Calu3 (cell line): ENCODE results near the gene ACOXL. TPM values are rescaled to one million over a fixed set of nuclear protein-coding genes. Genes with fewer than 3 reads are reported as not detected.

Source experiments
- BruUV-seq: library from RNA; stranded (reverse); fragments of 400-500 nt; replicated peaks from 2 replicates; lab custom pipeline; 2021; lab: Mats Ljungman, UMichigan
- CTCF ChIA-PET: fragments of 300-600 bp; sonication (Branson Sonifier 250); formaldehyde crosslinking; loops from one replicate; lab custom pipeline; 2022; ENCODE audit warnings: antibody characterized with exemption; lab: Charles Lee
- DNase-seq: peaks from one replicate; pipeline ENCODE4 v3.0.0; 2022
- H3K27ac Mint-ChIP-seq: one replicate; pipeline ENCODE4 v1.8.0; 2022; ENCODE audit warnings: mixed read lengths; ENCODE audit not compliant: unreplicated experiment
- H3K27me3 Mint-ChIP-seq: one replicate; pipeline ENCODE4 v1.8.0; 2022; ENCODE audit warnings: mixed read lengths; ENCODE audit not compliant: unreplicated experiment
- H3K36me3 Mint-ChIP-seq: one replicate; pipeline ENCODE4 v1.8.0; 2022; ENCODE audit warnings: mild to moderate bottlenecking, moderate library complexity, mixed read lengths; ENCODE audit not compliant: insufficient read depth, unreplicated experiment
- H3K4me1 Mint-ChIP-seq: one replicate; pipeline ENCODE4 v1.8.0; 2022; ENCODE audit warnings: mild to moderate bottlenecking, low read depth, mixed read lengths; ENCODE audit not compliant: unreplicated experiment
- H3K4me3 Mint-ChIP-seq: one replicate; pipeline ENCODE4 v1.8.0; 2022; ENCODE audit warnings: mild to moderate bottlenecking, low read depth, moderate library complexity, mixed read lengths; ENCODE audit not compliant: unreplicated experiment
- H3K9me3 Mint-ChIP-seq: one replicate; pipeline ENCODE4 v1.8.0; 2022; ENCODE audit warnings: low read depth, mixed read lengths; ENCODE audit not compliant: unreplicated experiment
- intact Hi-C: fragments of 100-400 bp; cut with micrococcal nuclease; formaldehyde crosslinking; loops from one replicate; pipeline ENCODE4 v1.10.0; 2022; ENCODE audit not compliant: unreplicated experiment
- total RNA-seq: library from RNA; stranded (reverse); gene quantifications from 2 replicates; pipeline ENCODE4 v1.2.3, GENCODE V29; 2022
- TF ChIP-seq, protein P1 (sequence below): fragments of 200-600 bp; IDR thresholded peaks from one replicate; pipeline ENCODE4 v1.8.0; 2022; ENCODE audit warnings: antibody characterized with exemption; ENCODE audit not compliant: unreplicated experiment

Gene ACOXL
- total RNA-seq, 1 experiment from 2014 or later, result 2.7 TPM

DNA sequence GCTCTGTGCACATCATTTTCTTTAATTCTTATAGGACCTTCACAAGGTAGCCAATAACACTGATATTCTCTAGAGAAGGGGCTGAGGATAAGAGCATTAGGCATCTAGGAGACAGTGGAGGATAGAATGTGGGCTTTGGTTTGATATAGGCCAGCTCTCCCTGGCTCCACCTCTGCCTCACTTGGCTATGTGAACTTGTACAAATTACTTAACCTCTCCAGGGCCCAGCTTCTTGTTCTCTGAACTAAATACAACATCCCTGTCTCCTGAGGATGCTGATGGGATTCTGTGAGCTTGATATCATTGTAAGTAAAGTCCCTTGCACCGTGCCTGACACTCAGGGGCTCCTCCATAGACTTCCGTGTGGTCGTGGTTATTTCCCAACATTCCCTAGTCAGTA lies 87.3 kb downstream of the ACOXL start:
- Mint-ChIP-seq H3K9me3 (peaks cover 4% of the 10 kb centered on the region), H3K27ac (no peak overlapping the region), H3K4me1 (no peaks in the 10 kb centered on the region), H3K36me3 (no peaks in the 10 kb centered on the region), H3K4me3 (no peak overlapping the region), H3K27me3 (peaks cover 60% of the 10 kb centered on the region)
- CTCF ChIA-PET, result no interaction called here
- intact Hi-C loops, result loop anchor here (10.0 kb wide), 1 partner anchor 295 kb away; no protein-coding TSS in a partner anchor
- DNase-seq, result no peak
- TF ChIP-seq, protein P1, sequence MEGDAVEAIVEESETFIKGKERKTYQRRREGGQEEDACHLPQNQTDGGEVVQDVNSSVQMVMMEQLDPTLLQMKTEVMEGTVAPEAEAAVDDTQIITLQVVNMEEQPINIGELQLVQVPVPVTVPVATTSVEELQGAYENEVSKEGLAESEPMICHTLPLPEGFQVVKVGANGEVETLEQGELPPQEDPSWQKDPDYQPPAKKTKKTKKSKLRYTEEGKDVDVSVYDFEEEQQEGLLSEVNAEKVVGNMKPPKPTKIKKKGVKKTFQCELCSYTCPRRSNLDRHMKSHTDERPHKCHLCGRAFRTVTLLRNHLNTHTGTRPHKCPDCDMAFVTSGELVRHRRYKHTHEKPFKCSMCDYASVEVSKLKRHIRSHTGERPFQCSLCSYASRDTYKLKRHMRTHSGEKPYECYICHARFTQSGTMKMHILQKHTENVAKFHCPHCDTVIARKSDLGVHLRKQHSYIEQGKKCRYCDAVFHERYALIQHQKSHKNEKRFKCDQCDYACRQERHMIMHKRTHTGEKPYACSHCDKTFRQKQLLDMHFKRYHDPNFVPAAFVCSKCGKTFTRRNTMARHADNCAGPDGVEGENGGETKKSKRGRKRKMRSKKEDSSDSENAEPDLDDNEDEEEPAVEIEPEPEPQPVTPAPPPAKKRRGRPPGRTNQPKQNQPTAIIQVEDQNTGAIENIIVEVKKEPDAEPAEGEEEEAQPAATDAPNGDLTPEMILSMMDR, result no peak
- BruUV-seq, result no TSS peak

DNA sequence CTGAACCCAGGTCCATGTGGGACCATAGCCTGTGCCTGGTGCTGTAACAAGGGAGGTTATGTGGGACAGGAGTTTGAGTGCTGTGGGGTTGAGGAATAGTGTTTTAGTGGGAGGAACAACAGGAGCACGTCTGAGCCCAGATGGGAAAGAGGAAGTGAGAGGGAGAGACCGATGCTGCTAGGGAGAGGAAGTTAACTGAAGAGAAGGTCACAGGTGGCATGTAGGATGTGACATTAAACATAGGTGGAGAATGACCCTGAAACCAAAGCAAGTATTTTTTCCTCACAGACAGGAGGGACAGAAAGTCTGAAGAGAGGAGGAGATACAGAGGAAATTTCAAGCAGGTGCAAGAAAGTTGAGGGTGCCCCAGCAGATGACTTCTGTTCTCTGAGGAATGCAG lies 87.8 kb downstream of the ACOXL start:
- no peak overlapping the region for H3K4me3 Mint-ChIP-seq
- peaks cover 63% of the 10 kb centered on the region for H3K27me3 Mint-ChIP-seq
- H3K36me3 Mint-ChIP-seq, result no peaks in the 10 kb centered on the region
- peaks cover 4% of the 10 kb centered on the region for H3K9me3 Mint-ChIP-seq
- no peak for DNase-seq
- CTCF ChIA-PET, result no interaction called here
- no TSS peak for BruUV-seq
- intact Hi-C loops, result no loop called here
- no peak overlapping the region for H3K27ac Mint-ChIP-seq
- TF ChIP-seq, protein P1, result no peak
- no peaks in the 10 kb centered on the region for H3K4me1 Mint-ChIP-seq

DNA sequence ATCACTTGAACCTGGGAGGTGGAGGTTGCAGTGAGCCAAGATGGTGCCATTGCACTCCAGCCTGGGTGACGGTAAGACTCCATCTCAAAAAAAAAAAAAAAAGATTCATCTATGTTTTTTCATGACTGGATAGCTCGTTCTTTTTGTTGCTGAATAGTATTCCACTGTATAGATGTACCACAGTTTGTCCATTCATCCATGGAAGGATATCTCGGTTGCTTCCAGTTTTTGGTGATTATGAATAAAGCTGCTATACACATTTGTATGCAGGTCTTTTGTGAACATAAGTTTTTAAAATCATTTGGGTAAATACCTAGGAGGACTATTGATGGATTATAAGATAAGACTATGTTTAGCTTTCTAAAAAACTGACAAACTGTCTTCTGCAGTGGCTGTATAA lies 90.8 kb downstream of the ACOXL start:
- Mint-ChIP-seq H3K9me3 (peaks cover 4% of the 10 kb centered on the region), H3K36me3 (no peaks in the 10 kb centered on the region), H3K4me1 (no peaks in the 10 kb centered on the region), H3K27ac (no peak overlapping the region), H3K4me3 (no peak overlapping the region), H3K27me3 (peaks cover 78% of the 10 kb centered on the region)
- CTCF ChIA-PET, result interaction anchor here (0.5 kb wide), 1 partner anchor 76 kb away, joined by 3 read pairs; no protein-coding TSS in a partner anchor
- intact Hi-C loops, result no loop called here
- no TSS peak for BruUV-seq
- DNase-seq, result no peak
- TF ChIP-seq, protein P1, result no peak

DNA sequence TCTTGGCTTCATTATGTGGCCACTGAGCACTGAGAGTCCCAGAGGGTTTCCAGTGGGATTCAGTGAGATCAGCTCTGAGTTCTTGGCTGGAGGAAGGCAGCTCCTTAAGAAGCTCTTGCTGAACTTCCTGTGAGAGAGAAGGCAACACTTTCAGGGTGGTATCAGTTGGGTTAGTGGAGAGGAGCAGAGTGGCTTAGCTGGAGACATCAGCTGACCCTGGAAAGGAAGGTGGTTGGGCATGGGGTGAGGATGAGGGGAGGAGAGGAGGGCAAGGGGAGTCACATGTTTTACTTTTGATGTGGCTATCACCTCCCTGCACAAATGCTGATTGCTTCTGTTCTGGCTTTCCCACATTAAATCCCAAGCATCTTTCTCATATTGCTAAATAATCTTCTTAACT lies 95.1 kb downstream of the ACOXL start:
- Mint-ChIP-seq H3K4me3 (no peak overlapping the region), H3K36me3 (no peaks in the 10 kb centered on the region), H3K9me3 (peaks cover 4% of the 10 kb centered on the region), H3K27ac (no peak overlapping the region), H3K27me3 (peaks cover 53% of the 10 kb centered on the region), H3K4me1 (no peaks in the 10 kb centered on the region)
- TF ChIP-seq, protein P1, result no peak
- intact Hi-C loops, result no loop called here
- CTCF ChIA-PET, result no interaction called here
- BruUV-seq, result no TSS peak
- no peak for DNase-seq
